Neural cell (in vitro differentiated cells): ENCODE results near the gene PCDH9.

Source experiments
- CTCF ChIP-seq: fragments of 450-650 bp; IDR thresholded peaks from 2 replicates; pipeline ENCODE4 v1.5.1; 2014; ENCODE audit warnings: antibody characterized with exemption, mild to moderate bottlenecking, moderate library complexity; ENCODE audit not compliant: poor library complexity, severe bottlenecking
- EP300 ChIP-seq: fragments of 450-650 bp; conservative IDR thresholded peaks from 2 replicates; pipeline ENCODE4 v1.6.1; 2014; ENCODE audit warnings: antibody characterized with exemption, mild to moderate bottlenecking, moderate library complexity; ENCODE audit not compliant: poor library complexity, severe bottlenecking
- EZH2 ChIP-seq: fragments of 200-600, 300-800 bp; shearing (Covaris generic), sonication (generic); IDR thresholded peaks from 2 replicates; pipeline ENCODE4 v1.6.1; 2014; ENCODE audit warnings: antibody characterized with exemption, low read length, borderline replicate concordance, mild to moderate bottlenecking; ENCODE audit not compliant: insufficient read depth, poor library complexity, severe bottlenecking
- MXI1 ChIP-seq: fragments of 450-650 bp; conservative IDR thresholded peaks from 2 replicates; pipeline ENCODE4 v1.6.1; 2014; ENCODE audit warnings: antibody characterized with exemption, mild to moderate bottlenecking; ENCODE audit not compliant: poor library complexity, severe bottlenecking
- POLR2AphosphoS5 ChIP-seq: IDR thresholded peaks from 2 replicates; pipeline ENCODE4 v1.6.1; 2012
- RAD21 ChIP-seq: fragments of 450-650 bp; conservative IDR thresholded peaks from 2 replicates; pipeline ENCODE4 v1.6.1; 2014; ENCODE audit warnings: antibody characterized with exemption, mild to moderate bottlenecking, moderate library complexity
- SMC3 ChIP-seq: fragments of 450-650 bp; conservative IDR thresholded peaks from 2 replicates; pipeline ENCODE4 v1.6.1; 2014; ENCODE audit warnings: antibody characterized with exemption, mild to moderate bottlenecking, moderate library complexity; ENCODE audit not compliant: poor library complexity
- TAF1 ChIP-seq: IDR thresholded peaks from 2 replicates; pipeline ENCODE4 v1.6.1; 2012; ENCODE audit warnings: low read depth
- TF ChIP-seq, protein P1 (sequence below): IDR thresholded peaks from 2 replicates; pipeline ENCODE4 v1.6.1; 2012; ENCODE audit warnings: borderline replicate concordance

DNA sequence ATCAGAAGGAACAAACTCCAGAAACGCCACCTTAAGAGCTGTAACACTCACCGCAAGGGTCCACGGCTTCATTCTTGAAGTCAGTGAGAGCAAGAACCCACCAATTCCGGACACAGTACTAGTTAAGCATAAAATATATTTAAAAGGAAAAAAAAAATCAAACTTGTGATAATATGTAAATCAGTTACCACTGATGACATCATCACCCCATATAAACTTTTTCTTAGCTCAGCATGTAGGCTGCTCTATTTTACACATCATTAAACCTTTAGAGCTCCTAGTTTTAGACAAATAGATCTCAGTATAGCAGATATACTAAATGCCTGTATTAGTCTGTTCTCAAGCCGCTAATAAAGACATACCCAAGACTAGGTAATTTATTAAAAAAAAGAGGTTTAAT, 668.1 kb downstream of the PCDH9 start:
- TF ChIP-seq SMC3, result no peak
- no peak for TF ChIP-seq CTCF
- TF ChIP-seq POLR2AphosphoS5, result no peak
- TF ChIP-seq TAF1, result no peak
- no peak for TF ChIP-seq EZH2
- no peak for TF ChIP-seq EP300
- TF ChIP-seq RAD21, result no peak
- TF ChIP-seq MXI1, result no peak
- TF ChIP-seq, protein P1, sequence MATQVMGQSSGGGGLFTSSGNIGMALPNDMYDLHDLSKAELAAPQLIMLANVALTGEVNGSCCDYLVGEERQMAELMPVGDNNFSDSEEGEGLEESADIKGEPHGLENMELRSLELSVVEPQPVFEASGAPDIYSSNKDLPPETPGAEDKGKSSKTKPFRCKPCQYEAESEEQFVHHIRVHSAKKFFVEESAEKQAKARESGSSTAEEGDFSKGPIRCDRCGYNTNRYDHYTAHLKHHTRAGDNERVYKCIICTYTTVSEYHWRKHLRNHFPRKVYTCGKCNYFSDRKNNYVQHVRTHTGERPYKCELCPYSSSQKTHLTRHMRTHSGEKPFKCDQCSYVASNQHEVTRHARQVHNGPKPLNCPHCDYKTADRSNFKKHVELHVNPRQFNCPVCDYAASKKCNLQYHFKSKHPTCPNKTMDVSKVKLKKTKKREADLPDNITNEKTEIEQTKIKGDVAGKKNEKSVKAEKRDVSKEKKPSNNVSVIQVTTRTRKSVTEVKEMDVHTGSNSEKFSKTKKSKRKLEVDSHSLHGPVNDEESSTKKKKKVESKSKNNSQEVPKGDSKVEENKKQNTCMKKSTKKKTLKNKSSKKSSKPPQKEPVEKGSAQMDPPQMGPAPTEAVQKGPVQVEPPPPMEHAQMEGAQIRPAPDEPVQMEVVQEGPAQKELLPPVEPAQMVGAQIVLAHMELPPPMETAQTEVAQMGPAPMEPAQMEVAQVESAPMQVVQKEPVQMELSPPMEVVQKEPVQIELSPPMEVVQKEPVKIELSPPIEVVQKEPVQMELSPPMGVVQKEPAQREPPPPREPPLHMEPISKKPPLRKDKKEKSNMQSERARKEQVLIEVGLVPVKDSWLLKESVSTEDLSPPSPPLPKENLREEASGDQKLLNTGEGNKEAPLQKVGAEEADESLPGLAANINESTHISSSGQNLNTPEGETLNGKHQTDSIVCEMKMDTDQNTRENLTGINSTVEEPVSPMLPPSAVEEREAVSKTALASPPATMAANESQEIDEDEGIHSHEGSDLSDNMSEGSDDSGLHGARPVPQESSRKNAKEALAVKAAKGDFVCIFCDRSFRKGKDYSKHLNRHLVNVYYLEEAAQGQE, result no peak
